Right kidney (tissue), 1 donor: ENCODE measurements around the gene CDH4.

ENCODE experiments used
- DNase-seq: peaks from one replicate; pipeline ENCODE4 v3.0.0-alpha.2; 2016

The CDH4 gene

DNA sequence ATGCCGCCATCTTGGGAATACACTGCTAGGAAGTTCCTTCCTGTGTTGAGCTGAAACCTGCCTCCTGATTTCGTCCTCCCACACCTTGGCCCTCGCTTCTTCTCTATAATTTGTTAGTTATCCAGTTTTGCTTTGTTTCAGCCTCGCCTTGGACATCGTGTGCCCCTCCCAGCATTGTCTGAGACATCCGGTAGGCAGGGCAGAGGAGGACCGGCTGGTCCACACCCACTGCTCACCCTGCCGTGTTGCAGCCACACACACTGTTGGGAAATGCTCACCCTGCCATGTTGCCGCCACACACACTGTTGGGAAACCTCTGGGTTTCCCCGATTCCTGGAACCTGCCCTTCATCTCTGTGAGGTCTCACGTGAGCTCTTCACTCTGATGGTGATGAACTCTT is 105.1 kb downstream of the CDH4 start:
- no peak for DNase-seq

DNA sequence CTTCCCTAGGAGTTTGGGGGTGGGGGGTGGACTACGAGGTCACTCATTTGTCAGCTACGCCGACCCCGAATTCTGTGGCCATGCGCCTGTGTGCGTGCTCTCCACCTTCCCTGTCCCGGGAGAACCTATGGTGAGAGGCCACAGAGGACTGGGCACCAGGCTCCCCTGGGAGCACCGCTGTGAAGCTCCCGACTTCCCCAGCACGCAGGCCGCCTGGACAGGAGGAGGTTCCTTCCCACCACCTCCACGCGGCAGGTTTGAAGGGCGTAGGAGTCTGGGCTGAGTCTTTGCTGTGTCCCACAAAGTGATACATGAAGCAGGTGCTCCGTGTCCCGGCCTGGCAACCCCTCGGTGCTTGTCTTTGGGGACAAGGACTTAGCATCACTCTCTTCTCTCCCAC is 107.2 kb downstream of the CDH4 start:
- DNase-seq, result no peak

DNA sequence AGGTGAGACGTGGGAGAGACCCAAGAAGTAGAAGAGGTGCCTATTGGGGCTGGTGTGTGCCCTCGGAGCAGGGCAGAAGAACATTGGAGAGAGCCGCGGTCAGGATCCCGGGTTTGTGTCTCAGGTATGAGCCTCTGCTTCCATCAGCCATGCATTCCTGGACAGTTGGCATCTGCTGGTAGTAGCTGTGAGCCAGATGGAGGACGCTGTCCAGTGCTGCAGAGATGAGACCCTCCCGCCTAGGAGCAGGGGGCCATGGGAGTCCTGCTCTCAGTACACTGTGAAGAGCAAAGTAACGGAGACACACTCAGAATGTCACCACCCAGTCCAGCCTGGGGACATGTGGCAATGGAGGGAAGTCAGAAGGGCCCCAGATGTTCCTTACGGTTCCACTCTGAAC is 108.2 kb downstream of the CDH4 start:
- no peak for DNase-seq

- DNase-seq, result no peak
Observed at GRCh38 chr20:61360940-61361339, 108.9 kb downstream of the CDH4 start.

DNA sequence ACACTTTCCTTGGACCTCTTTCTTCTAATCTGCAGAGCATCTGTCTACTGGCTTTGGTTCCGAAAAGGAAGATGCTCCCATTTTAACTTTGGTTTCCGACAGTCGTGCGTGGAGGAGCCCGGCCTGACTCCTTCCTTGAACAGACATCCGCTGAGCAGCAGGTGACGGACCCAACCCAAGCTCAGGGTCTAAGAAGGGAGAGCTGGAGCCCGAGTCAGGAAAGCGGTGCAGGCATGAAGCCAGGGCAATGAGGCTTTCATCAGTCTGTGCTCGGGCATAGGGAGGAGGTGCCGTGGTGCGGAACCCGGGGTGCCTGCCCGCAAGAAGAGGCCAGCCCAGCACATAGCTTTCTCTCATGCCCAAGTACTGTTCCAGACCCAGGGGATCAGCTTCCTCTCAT is 109.4 kb downstream of the CDH4 start:
- DNase-seq, result no peak

DNA sequence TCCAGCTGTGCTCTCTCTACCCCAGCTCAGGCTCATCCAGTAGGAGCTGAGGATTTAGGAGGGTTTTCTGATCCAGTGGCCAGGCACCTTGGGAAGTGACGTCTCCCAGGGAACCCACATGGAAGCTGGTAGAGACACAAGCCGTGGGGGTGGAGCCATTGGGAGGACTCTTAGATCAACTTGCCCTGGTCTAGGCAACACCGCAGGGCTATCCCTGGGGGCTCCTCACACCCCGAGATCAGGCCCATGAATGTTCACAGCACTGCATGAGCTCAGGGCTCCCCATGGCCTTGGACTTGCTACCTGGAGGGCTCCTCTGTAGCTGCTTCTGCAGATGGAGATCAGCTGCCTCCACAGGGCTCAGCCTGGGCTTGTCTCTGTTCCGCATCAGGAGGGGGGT is 112.1 kb downstream of the CDH4 start:
- no peak for DNase-seq

DNA sequence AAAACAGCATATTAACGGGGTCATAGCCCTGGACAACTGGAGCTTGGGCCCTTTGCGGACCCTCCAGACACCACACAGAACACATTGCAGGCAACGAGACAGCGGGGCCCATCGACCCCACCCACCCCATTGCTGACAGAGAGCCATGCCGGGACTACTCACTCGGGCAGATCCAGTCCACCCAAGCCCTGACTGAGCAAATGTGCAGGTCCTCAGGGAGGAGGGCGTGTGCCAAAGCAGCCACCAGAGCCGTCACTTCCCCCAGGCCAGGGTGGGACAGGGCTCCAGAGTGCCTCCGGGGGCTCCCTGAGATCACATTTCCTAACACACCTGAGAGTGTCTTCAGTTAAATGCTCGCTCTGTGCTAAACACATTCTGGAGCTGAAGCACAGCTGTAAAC is 114.9 kb downstream of the CDH4 start:
- no peak for DNase-seq

GRCh38 chr20:61369731-61370520 is 117.9 kb downstream of the CDH4 start:
- DNase-seq, result no peak

DNA sequence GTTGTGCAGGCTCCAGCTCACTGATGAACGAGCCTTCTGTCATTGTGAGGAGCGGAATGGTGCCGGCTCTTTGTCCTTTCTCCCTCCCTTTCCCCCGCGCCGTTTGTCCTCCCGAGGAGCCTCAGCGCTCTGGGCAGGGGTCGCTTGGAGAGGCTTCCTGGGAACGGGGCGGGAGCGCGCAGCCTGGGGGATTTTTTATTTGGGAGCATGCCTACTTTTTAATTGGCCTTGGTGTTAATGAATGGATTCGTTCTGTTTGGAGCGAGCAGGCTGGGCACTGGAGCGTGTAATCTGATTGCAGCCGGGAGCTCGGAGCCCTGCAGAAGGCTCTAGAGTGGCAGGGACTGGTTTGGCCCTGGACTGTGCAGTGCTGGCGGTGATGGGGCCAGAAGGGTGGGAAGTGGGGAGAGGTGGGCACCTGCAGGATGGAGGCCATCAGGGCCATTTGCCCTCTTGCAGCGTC is 118.8 kb downstream of the CDH4 start:
- no peak for DNase-seq

GRCh38 chr20:61371501-61372136 is 119.6 kb downstream of the CDH4 start:
- DNase-seq, result no peak

- DNase-seq, result no peak
Observed at GRCh38 chr20:61372137-61373054, 120.3 kb downstream of the CDH4 start.

DNA sequence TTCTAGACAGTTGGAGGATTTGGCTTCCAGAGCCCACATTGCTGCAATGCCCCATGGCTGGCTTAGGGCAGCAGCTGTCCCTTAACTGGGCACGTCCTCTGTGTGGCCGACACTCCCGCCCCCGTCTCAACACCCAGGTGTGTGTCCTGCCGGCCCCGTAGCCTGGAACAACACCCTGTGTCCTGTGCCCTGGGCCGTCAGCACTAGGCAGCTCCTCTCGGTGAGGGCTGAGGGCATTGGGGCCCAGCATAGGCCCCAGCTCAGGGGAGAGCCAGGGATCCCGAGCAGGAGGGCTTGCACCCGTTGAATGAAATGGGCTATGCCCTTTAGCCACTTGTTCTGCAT is 121.0 kb downstream of the CDH4 start:
- DNase-seq, result no peak

DNA sequence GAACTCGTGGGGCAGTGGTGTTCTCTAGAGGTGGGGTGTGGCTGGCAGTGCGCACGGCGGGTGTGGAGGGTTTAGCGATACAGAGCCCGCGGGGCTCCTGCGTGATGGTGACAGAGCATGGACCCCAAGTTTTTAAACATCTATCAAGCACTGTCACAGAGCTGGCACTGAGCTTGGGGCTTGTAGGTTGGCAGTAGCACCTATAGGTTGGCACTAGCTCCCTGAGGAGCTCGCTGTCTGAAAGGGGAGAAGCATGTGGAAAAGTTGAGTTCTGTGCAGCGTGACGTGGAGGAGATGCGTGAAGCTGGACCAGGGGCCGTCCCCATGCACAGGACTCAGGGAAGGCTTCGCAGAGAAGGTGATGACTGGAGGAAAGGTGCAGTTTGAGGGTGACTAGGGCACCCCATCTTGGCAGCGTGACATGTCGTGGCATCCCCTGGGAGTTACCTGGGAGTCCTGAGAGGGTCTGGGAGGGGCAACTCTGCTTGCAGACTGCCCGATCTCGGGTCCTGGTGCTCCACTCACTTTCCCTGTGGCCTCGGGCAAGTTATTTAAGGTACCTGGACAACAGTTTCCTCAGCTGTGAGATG is 122.0 kb downstream of the CDH4 start:
- no peak for DNase-seq

- no peak for DNase-seq
Observed at GRCh38 chr20:61376541-61377240, 124.6 kb downstream of the CDH4 start.

- no peak for DNase-seq
Observed at GRCh38 chr20:61378694-61379355, 126.8 kb downstream of the CDH4 start.

- no peak for DNase-seq
Observed at GRCh38 chr20:61379898-61380544, 128.0 kb downstream of the CDH4 start.

DNA sequence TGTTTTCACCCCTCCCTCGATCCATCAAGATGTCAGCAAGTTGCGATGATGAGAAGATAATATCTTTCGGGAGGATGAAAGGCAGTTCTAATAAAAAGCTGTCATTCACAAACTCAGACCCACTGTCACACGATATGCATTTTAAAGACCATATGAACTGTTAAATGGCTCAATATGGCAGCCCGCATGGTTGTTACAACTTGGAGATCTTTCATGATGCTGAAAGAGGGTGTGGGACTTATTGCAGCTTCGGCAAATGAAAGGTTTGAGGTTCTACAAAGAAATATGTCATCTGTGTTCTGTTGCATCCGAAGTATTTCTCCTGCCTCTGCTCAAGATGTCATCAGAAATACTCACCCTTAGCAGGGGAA is 128.5 kb downstream of the CDH4 start:
- DNase-seq, result no peak

DNA sequence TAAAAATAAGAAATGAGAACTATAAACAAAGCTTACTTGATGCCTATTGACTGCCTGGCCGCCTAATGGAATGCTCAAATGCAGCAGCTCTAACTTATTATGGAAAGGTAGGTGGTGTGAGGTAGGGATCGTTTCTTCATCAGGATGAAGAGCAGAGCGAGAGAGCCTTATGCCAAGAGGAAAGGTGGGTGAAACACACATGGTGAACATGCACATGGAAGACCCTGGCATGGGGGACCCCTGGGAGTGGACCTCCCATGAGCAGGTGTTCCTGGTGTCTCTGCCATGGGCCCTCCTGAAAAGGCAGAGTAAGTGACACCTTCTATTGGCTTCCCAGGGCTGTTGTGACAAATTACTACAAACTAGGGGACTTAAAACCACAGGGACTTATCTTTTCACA is 130.1 kb downstream of the CDH4 start:
- no peak for DNase-seq

GRCh38 chr20:61385296-61385695 is 133.2 kb downstream of the CDH4 start:
- DNase-seq, result no peak

- DNase-seq, result no peak
Observed at GRCh38 chr20:61385731-61386130, 133.7 kb downstream of the CDH4 start.
